PFSK-1 (cell line): ENCODE measurements around the gene SERINC5.

Source experiments
- FOXP2 ChIP-seq: optimal IDR thresholded peaks from 2 replicates; pipeline ENCODE3; 2011; ENCODE audit warnings: borderline replicate concordance, control low read depth, inconsistent platforms; ENCODE audit not compliant: insufficient read depth; ENCODE audit errors: extremely low read length, extremely low read depth
- POLR2AphosphoS5 ChIP-seq: IDR thresholded peaks from 2 replicates; pipeline ENCODE4 v1.6.1; 2012; ENCODE audit warnings: low read depth, mild to moderate bottlenecking, control low read depth, low read length, moderate library complexity
- SIN3A ChIP-seq: IDR thresholded peaks from 2 replicates; pipeline ENCODE4 v1.6.1; 2012; ENCODE audit warnings: mild to moderate bottlenecking, low read length, moderate library complexity, borderline replicate concordance; ENCODE audit not compliant: insufficient read depth
- TAF1 ChIP-seq: IDR thresholded peaks from 2 replicates; pipeline ENCODE4 v1.6.1; 2012; ENCODE audit warnings: low read length, control low read depth, borderline replicate concordance; ENCODE audit not compliant: insufficient read depth
- TF ChIP-seq, protein P1 (sequence below), 2 experiments: IDR thresholded peaks; 2 replicates each; pipeline versions ENCODE4 v1.6.1 to v1.8.0; 2011 to 2012; ENCODE audit warnings: low read depth in 2 of 2, low read length in 2 of 2, control low read depth in 1 of 2, inconsistent platforms in 1 of 2, mild to moderate bottlenecking in 1 of 2, moderate library complexity in 1 of 2; ENCODE audit not compliant: insufficient read depth in 1 of 2

DNA sequence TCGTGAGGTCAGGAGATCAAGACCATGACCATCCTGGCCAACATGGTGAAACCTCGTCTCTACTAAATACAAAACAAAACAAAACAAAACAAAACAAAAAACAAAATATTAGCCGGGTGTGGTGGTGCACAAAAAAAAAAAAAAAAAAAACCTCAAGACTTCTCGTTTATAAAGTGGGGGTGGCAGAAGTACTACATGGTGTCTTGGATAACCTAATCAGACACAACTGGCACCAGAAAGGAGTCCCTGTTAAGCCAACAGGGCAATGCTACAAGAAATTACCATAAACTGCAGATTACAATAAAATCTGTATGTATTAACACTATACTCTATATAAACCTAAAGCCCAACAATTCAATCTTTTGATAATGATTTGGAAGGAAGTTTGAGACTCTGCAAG, 50.0 kb downstream of the SERINC5 start:
- no peak for TF ChIP-seq TAF1
- no peak for TF ChIP-seq POLR2AphosphoS5
- TF ChIP-seq SIN3A, result no peak
- TF ChIP-seq, protein P1, sequence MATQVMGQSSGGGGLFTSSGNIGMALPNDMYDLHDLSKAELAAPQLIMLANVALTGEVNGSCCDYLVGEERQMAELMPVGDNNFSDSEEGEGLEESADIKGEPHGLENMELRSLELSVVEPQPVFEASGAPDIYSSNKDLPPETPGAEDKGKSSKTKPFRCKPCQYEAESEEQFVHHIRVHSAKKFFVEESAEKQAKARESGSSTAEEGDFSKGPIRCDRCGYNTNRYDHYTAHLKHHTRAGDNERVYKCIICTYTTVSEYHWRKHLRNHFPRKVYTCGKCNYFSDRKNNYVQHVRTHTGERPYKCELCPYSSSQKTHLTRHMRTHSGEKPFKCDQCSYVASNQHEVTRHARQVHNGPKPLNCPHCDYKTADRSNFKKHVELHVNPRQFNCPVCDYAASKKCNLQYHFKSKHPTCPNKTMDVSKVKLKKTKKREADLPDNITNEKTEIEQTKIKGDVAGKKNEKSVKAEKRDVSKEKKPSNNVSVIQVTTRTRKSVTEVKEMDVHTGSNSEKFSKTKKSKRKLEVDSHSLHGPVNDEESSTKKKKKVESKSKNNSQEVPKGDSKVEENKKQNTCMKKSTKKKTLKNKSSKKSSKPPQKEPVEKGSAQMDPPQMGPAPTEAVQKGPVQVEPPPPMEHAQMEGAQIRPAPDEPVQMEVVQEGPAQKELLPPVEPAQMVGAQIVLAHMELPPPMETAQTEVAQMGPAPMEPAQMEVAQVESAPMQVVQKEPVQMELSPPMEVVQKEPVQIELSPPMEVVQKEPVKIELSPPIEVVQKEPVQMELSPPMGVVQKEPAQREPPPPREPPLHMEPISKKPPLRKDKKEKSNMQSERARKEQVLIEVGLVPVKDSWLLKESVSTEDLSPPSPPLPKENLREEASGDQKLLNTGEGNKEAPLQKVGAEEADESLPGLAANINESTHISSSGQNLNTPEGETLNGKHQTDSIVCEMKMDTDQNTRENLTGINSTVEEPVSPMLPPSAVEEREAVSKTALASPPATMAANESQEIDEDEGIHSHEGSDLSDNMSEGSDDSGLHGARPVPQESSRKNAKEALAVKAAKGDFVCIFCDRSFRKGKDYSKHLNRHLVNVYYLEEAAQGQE (IDR thresholded peaks at IDR 0.05; ENCODE audit: insufficient read depth in 1 of 2, low read depth in 2 of 2, low read length in 2 of 2), result no peak
- TF ChIP-seq FOXP2, result no peak
